ENCODE results near the gene ELP2.

GRCh38 chr18:36083729-36084128 lies 46.0 kb upstream of the ELP2 start:
- TF ChIP-seq POLR2AphosphoS5 (IDR thresholded peaks at IDR 0.05; ENCODE audit: insufficient read depth, low read depth, low read length) (no peak), CTCF (IDR thresholded peaks at IDR 0.05; ENCODE audit: extremely low read depth in 1 of 2, insufficient read depth in 1 of 2, low read depth in 1 of 2, low read length in 2 of 2) (no peak), POLR2A (IDR thresholded peaks at IDR 0.05; ENCODE audit: low read depth, low read length) (no peak), EZH2 (IDR thresholded peaks at IDR 0.05; ENCODE audit: borderline replicate concordance, low read depth, low read length, severe bottlenecking) (no peak), GATA2 (IDR thresholded peaks at IDR 0.05; ENCODE audit: insufficient read depth, insufficient read length, low read depth, low read length) (no peak), MAX (IDR thresholded peaks at IDR 0.05; ENCODE audit: insufficient read depth, insufficient read length) (no peak)
